ENCODE results near the gene LDLRAD4. TPM values are rescaled to one million over a fixed set of nuclear protein-coding genes. Genes with fewer than 3 reads are reported as not detected.

LDLRAD4 gene
- total RNA-seq, 1 experiment from 2014 or later: not detected

DNA sequence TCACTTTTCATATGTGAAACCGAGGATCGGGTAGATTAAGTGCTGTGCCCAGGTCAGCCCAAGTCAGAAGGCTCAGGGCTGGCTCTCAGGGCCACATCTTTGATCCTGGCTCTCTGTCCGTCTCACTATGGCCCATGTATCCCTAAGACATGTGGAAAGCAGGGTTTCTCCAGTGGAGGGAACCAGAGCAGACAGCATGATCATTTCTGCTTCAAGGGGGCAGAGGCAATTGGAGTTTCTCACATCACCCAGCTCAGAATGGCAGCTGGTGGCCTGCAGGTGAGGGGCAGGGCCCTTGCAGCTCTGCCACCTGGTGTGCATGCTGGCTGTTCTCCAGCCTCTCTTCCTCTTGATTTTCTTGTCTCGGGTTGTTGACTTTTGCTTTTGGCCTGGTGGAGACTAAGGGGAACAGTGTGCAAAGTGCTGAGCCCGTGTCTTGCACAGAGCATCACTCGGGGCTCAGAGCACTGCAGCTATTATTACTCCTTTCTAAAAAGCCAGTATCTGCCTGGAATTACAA, 27.0 kb downstream of the LDLRAD4 start:
- Histone ChIP-seq H3F3A (ENCODE audit: low read length, unreplicated experiment) (no peaks in the 10 kb centered on the region), H3K9ac (ENCODE audit: low read length) (no peak overlapping the region), H3K79me2 (ENCODE audit: low read length) (no peaks in the 10 kb centered on the region), H3K27me3 (ENCODE audit: low read length) (peaks cover 59% of the 10 kb centered on the region), H3K4me3 (ENCODE audit: low read length) (no peak overlapping the region), H3K36me3 (ENCODE audit: low read depth, low read length) (no peaks in the 10 kb centered on the region), H3K9me2 (replicated peaks; ENCODE audit: low read length) (no peaks in the 10 kb centered on the region), H3K4me2 (ENCODE audit: low read length) (no peak overlapping the region), H3K4me1 (ENCODE audit: insufficient read depth, low read length) (no peaks in the 10 kb centered on the region), H4K20me1 (ENCODE audit: low read length) (no peaks in the 10 kb centered on the region), H3K9me3 (ENCODE audit: low read length) (no peaks in the 10 kb centered on the region), H3K27ac (ENCODE audit: low read length) (no peak overlapping the region), H2AFZ (ENCODE audit: low read length) (no peak overlapping the region)
- no peak for TF ChIP-seq EZH2phosphoT487 (IDR thresholded peaks at IDR 0.05; ENCODE audit: borderline replicate concordance, low read length)
- no peak for TF ChIP-seq EZH2 (IDR thresholded peaks at IDR 0.05; ENCODE audit: low read length, unreplicated experiment)
- no peak for TF ChIP-seq CTCF (conservative IDR thresholded peaks at IDR 0.05; ENCODE audit: low read depth, low read length)
- ATAC-seq (no peak), DNase-seq (no peak)
- no TSS peak for BruUV-seq (replicated peaks)
- ChIA-PET POLR2A (ENCODE audit: unreplicated experiment) (no interaction called here), CTCF (no interaction called here)
- intact Hi-C loops (cut with micrococcal nuclease): no loop called here

DNA sequence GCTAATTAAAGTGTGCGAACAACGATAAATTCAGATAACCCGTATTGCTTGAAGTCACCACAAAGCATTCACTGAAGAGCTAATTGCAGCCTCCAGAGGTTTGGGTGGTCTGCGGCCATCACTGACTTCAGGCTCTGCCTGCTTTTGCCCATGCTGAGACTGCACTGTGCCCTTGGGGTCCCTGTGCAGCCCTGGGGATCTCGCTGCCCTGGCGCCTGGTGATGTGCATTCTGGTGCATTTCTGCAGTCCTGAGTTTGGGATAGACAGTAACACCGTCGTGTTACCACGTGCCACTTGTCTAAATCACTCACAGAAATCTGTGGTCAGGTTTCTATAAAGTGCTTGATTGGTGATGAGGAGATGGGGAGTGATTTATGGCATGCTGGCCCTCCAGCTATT, 27.6 kb downstream of the LDLRAD4 start:
- intact Hi-C loops (cut with micrococcal nuclease): no loop called here
- Histone ChIP-seq H3F3A (ENCODE audit: low read length, unreplicated experiment) (no peaks in the 10 kb centered on the region), H3K9ac (ENCODE audit: low read length) (no peak overlapping the region), H3K9me3 (ENCODE audit: low read length) (no peaks in the 10 kb centered on the region), H2AFZ (ENCODE audit: low read length) (no peak overlapping the region), H3K4me1 (ENCODE audit: insufficient read depth, low read length) (no peaks in the 10 kb centered on the region), H3K27ac (ENCODE audit: low read length) (no peak overlapping the region), H3K27me3 (ENCODE audit: low read length) (peaks cover 63% of the 10 kb centered on the region), H4K20me1 (ENCODE audit: low read length) (no peaks in the 10 kb centered on the region), H3K4me3 (ENCODE audit: low read length) (no peak overlapping the region), H3K79me2 (ENCODE audit: low read length) (no peaks in the 10 kb centered on the region), H3K4me2 (ENCODE audit: low read length) (no peak overlapping the region), H3K36me3 (ENCODE audit: low read depth, low read length) (no peaks in the 10 kb centered on the region), H3K9me2 (replicated peaks; ENCODE audit: low read length) (no peaks in the 10 kb centered on the region)
- TF ChIP-seq EZH2 (IDR thresholded peaks at IDR 0.05; ENCODE audit: low read length, unreplicated experiment): no peak
- TF ChIP-seq CTCF (conservative IDR thresholded peaks at IDR 0.05; ENCODE audit: low read depth, low read length): no peak
- TF ChIP-seq EZH2phosphoT487 (IDR thresholded peaks at IDR 0.05; ENCODE audit: borderline replicate concordance, low read length): no peak
- ChIA-PET POLR2A (ENCODE audit: unreplicated experiment) (no interaction called here), CTCF (no interaction called here)
- ATAC-seq: no peak
- no peak for DNase-seq
- no TSS peak for BruUV-seq (replicated peaks)

- ATAC-seq (no peak), DNase-seq (no peak)
- intact Hi-C loops (cut with micrococcal nuclease): no loop called here
- Histone ChIP-seq H3K27me3 (ENCODE audit: low read length) (peaks cover 64% of the 10 kb centered on the region), H3K9ac (ENCODE audit: low read length) (no peak overlapping the region), H3K4me1 (ENCODE audit: insufficient read depth, low read length) (no peaks in the 10 kb centered on the region), H3K79me2 (ENCODE audit: low read length) (no peaks in the 10 kb centered on the region), H4K20me1 (ENCODE audit: low read length) (no peaks in the 10 kb centered on the region), H3K9me3 (ENCODE audit: low read length) (no peaks in the 10 kb centered on the region), H3K36me3 (ENCODE audit: low read depth, low read length) (no peaks in the 10 kb centered on the region), H3K4me2 (ENCODE audit: low read length) (no peak overlapping the region), H3K4me3 (ENCODE audit: low read length) (no peak overlapping the region), H3F3A (ENCODE audit: low read length, unreplicated experiment) (no peaks in the 10 kb centered on the region), H3K9me2 (replicated peaks; ENCODE audit: low read length) (no peaks in the 10 kb centered on the region), H2AFZ (ENCODE audit: low read length) (no peak overlapping the region), H3K27ac (ENCODE audit: low read length) (no peak overlapping the region)
- ChIA-PET CTCF (no interaction called here), POLR2A (ENCODE audit: unreplicated experiment) (no interaction called here)
- TF ChIP-seq CTCF (conservative IDR thresholded peaks at IDR 0.05; ENCODE audit: low read depth, low read length) (no peak), EZH2 (IDR thresholded peaks at IDR 0.05; ENCODE audit: low read length, unreplicated experiment) (no peak), EZH2phosphoT487 (IDR thresholded peaks at IDR 0.05; ENCODE audit: borderline replicate concordance, low read length) (no peak)
- no TSS peak for BruUV-seq (replicated peaks)
Observed at GRCh38 chr18:13246591-13246990, 28.0 kb downstream of the LDLRAD4 start.
